Glomerular endothelial cell (primary cell): ENCODE results near the gene GJD3. TPM values are rescaled to one million over a fixed set of nuclear protein-coding genes. Genes with fewer than 3 reads are reported as not detected.

Experiments used
- DNase-seq: peaks from one replicate; pipeline ENCODE4 v3.0.0-alpha.2; 2011; ENCODE audit warnings: low read depth, low spot score; ENCODE audit errors: extremely low read depth
- total RNA-seq: library from RNA; depleted of rRNA; stranded (reverse); fragments of >200 nt; gene quantifications from 2 replicates; pipeline ENCODE4 v1.2.3, GENCODE V29; 2015

The GJD3 gene
- total RNA-seq, 1 donor from 2014 or later = 3.6 TPM

GRCh38 chr17:40325156-40326013 lies 39.2 kb downstream of the GJD3 start:
- no peak for DNase-seq

GRCh38 chr17:40323391-40324381 lies 40.9 kb downstream of the GJD3 start:
- no peak for DNase-seq

- peak; percentile 87 for DNase-seq
Measured at GRCh38 chr17:40322358-40323315, 41.9 kb downstream of the GJD3 start.

GRCh38 chr17:40321961-40322357 lies 42.6 kb downstream of the GJD3 start:
- no peak for DNase-seq

GRCh38 chr17:40321524-40321929 lies 43.0 kb downstream of the GJD3 start:
- no peak for DNase-seq

GRCh38 chr17:40320756-40321523 lies 43.6 kb downstream of the GJD3 start:
- no peak for DNase-seq

- DNase-seq = no peak
Measured at GRCh38 chr17:40319651-40320540, 44.6 kb downstream of the GJD3 start.

- DNase-seq = no peak
Measured at GRCh38 chr17:40318830-40319391, 45.6 kb downstream of the GJD3 start.

GRCh38 chr17:40317880-40318829 lies 46.4 kb downstream of the GJD3 start:
- DNase-seq = no peak

- no peak for DNase-seq
Measured at GRCh38 chr17:40317345-40317873, 47.1 kb downstream of the GJD3 start.

- DNase-seq = no peak
Measured at GRCh38 chr17:40316571-40317344, 47.8 kb downstream of the GJD3 start.

GRCh38 chr17:40315678-40316570 lies 48.6 kb downstream of the GJD3 start:
- DNase-seq = no peak

- no peak for DNase-seq
Measured at GRCh38 chr17:40315206-40315605, 49.3 kb downstream of the GJD3 start.

- DNase-seq = no peak
Measured at GRCh38 chr17:40314584-40314956, 50.0 kb downstream of the GJD3 start.
